SK-N-SH (cell line): ENCODE results near the gene DUS2. TPM values are rescaled to one million over a fixed set of nuclear protein-coding genes. Genes with fewer than 3 reads are reported as not detected.

Experiments used
- CTCF ChIA-PET: fragments of 300-600, 350-600 bp; formaldehyde crosslinking; extraction: SDS; loops from one replicate; lab custom pipeline; 2021; lab: Yijun Ruan, JAX
- POLR2A ChIA-PET: fragments of 350-600 bp; sonication (Branson Sonifier 250); formaldehyde crosslinking; extraction: SDS; loops from one replicate; lab custom pipeline; 2020; ENCODE audit warnings: antibody characterized with exemption, inconsistent platforms; lab: Yijun Ruan, JAX
- DNase-seq: peaks from one replicate; pipeline ENCODE4 v3.0.0; 2012
- H2AFZ ChIP-seq: fragments of 200-600 bp; sonication (generic); 2 replicates; pipeline ENCODE4 v1.8.1; 2016; ENCODE audit warnings: antibody characterized with exemption, mild to moderate bottlenecking, low read depth
- H3F3A ChIP-seq: fragments of 200-600 bp; sonication (generic); replicated peaks from 2 replicates; pipeline ENCODE3; 2016; ENCODE audit warnings: antibody characterized with exemption, mild to moderate bottlenecking; ENCODE audit not compliant: insufficient read depth
- H3K27ac ChIP-seq, 2 experiments: fragments of 200-500 bp in 1 of 2; fragments of 200-600 bp in 1 of 2; sonication (Bioruptor generic) in 1 of 2; sonication (generic), shearing (Covaris generic) in 1 of 2; 2 replicates each; pipeline versions ENCODE4 v1.5.1 to v1.6.1; 2014 to 2016; ENCODE audit warnings: low read depth in 2 of 2, inconsistent platforms in 1 of 2, low read length in 1 of 2, mild to moderate bottlenecking in 1 of 2, mixed read lengths in 1 of 2
- H3K27me3 ChIP-seq: fragments of 200-600 bp; sonication (generic), shearing (Covaris generic); 2 replicates; pipeline ENCODE4 v1.6.1; 2016; ENCODE audit warnings: mixed run types; ENCODE audit not compliant: insufficient read depth
- H3K36me3 ChIP-seq, 2 experiments: fragments of 200-500 bp in 1 of 2; fragments of 200-600 bp in 1 of 2; sonication (Bioruptor generic) in 1 of 2; sonication (generic) in 1 of 2; replicated peaks in 1 of 2; 2 replicates each; pipeline versions ENCODE3 to v1.5.1; 2014 to 2016; ENCODE audit warnings: low read length in 1 of 2, mild to moderate bottlenecking in 1 of 2; ENCODE audit not compliant: insufficient read depth in 2 of 2, control insufficient read depth in 1 of 2
- H3K4me1 ChIP-seq, 2 experiments: fragments of 200-500 bp in 1 of 2; fragments of 200-600 bp in 1 of 2; sonication (Bioruptor generic) in 1 of 2; sonication (generic), shearing (Covaris generic) in 1 of 2; 2 replicates each; pipeline versions ENCODE4 v1.5.1 to v1.6.1; 2014 to 2016; ENCODE audit warnings: low read depth in 1 of 2, low read length in 1 of 2, mixed run types in 1 of 2; ENCODE audit not compliant: insufficient read depth in 2 of 2, control insufficient read depth in 1 of 2
- H3K4me2 ChIP-seq: fragments of 200-600 bp; sonication (generic), shearing (Covaris generic); 2 replicates; pipeline ENCODE4 v1.6.1; 2017; ENCODE audit warnings: mixed run types
- H3K4me3 ChIP-seq, 2 experiments: fragments of 200-500 bp in 1 of 2; fragments of 200-600 bp in 1 of 2; sonication (Bioruptor generic) in 1 of 2; sonication (generic), shearing (Covaris generic) in 1 of 2; 2 replicates each; pipeline versions ENCODE4 v1.5.1 to v1.8.1; 2014 to 2016; ENCODE audit warnings: low read depth in 2 of 2, inconsistent platforms in 1 of 2, low read length in 1 of 2, mild to moderate bottlenecking in 1 of 2, mixed read lengths in 1 of 2, moderate library complexity in 1 of 2
- H3K79me2 ChIP-seq: fragments of 200-600 bp; sonication (generic); 2 replicates; pipeline ENCODE4 v1.8.1; 2017; ENCODE audit warnings: mild to moderate bottlenecking; ENCODE audit not compliant: insufficient read depth
- H3K9ac ChIP-seq: fragments of 200-600 bp; sonication (generic); 2 replicates; pipeline ENCODE4 v1.6.1; 2017; ENCODE audit warnings: mixed run types
- H3K9me2 ChIP-seq: fragments of 200-600 bp; sonication (generic); 2 replicates; pipeline ENCODE4 v1.6.1; 2017; ENCODE audit warnings: mixed run types
- H3K9me3 ChIP-seq: fragments of 200-600 bp; sonication (generic); 2 replicates; pipeline ENCODE4 v1.6.1; 2017; ENCODE audit warnings: mixed run types, mild to moderate bottlenecking, moderate library complexity
- H4K20me1 ChIP-seq: fragments of 200-600 bp; sonication (generic); 2 replicates; pipeline ENCODE4 v1.6.1; 2017; ENCODE audit warnings: mild to moderate bottlenecking, mixed run types; ENCODE audit not compliant: insufficient read depth
- POLR2AphosphoS5 ChIP-seq: IDR thresholded peaks from 2 replicates; pipeline ENCODE4 v1.6.1; 2012; ENCODE audit warnings: low read depth, low read length
- RXRA ChIP-seq: IDR thresholded peaks from 2 replicates; pipeline ENCODE4 v1.4.0; 2012; ENCODE audit warnings: low read depth, mild to moderate bottlenecking, borderline replicate concordance
- TCF12 ChIP-seq: IDR thresholded peaks from 2 replicates; pipeline ENCODE4 v1.4.0; 2012
- TEAD4 ChIP-seq: IDR thresholded peaks from 2 replicates; pipeline ENCODE4 v1.4.0; 2012; ENCODE audit warnings: mild to moderate bottlenecking, borderline replicate concordance; ENCODE audit not compliant: insufficient read depth
- WGBS: methylation state at CpG from one replicate; pipeline ENCODE4 v1.1.6; 2017; ENCODE audit warnings: low lambda C conversion rate; 5-methylcytosine and 5-hydroxymethylcytosine counted together
- polyA plus RNA-seq, 3 experiments: library from polyadenylated mRNA; depleted of rRNA; stranded (reverse); fragments of >200 nt; gene quantifications; 2 replicates each; pipeline ENCODE4 v1.2.3, GENCODE V29; 2012
- TF ChIP-seq, protein P1 (sequence below): IDR thresholded peaks from 2 replicates; pipeline ENCODE4 v1.4.0; 2012; ENCODE audit warnings: low read depth
- TF ChIP-seq, protein P2 (sequence below): fragments of 150-350 bp; IDR thresholded peaks from 2 replicates; pipeline ENCODE4 v1.6.1; 2016; ENCODE audit warnings: mild to moderate bottlenecking, low read depth, low read length
- TF ChIP-seq, protein P3 (sequence below): fragments of 200-600 bp; sonication (generic); IDR thresholded peaks from 2 replicates; pipeline ENCODE4 v1.6.1; 2017; ENCODE audit warnings: antibody characterized with exemption, mild to moderate bottlenecking, moderate library complexity

DUS2 gene
- polyA plus RNA-seq, 1 of the 3 experiments (the other 2 are of a cell fraction), result 16.1 TPM

DNA sequence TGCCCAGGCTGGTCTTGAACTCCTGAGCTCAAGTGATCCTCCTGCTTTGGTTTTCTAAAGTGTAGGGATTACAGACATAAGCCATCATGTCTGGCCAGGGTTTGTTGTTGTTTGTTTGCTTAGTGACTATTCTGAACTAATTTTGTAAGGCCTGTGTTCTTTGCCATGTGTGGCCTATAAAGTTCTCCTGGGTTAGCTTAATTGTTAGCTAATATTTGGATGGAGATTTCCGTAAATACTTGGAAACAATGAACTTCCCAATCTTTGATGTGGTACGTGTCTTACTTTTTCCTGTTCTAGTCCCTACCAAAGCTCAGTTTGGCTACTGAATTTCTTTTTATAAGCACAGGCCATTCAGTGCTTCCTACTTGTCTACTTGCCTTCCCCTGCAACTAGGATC lies 24.9 kb downstream of the DUS2 start (continued):
- TF ChIP-seq TEAD4, result no peak
- TF ChIP-seq, protein P1, sequence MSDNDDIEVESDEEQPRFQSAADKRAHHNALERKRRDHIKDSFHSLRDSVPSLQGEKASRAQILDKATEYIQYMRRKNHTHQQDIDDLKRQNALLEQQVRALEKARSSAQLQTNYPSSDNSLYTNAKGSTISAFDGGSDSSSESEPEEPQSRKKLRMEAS, result no peak
- TF ChIP-seq, all 33 proteins: peak for 0

DNA sequence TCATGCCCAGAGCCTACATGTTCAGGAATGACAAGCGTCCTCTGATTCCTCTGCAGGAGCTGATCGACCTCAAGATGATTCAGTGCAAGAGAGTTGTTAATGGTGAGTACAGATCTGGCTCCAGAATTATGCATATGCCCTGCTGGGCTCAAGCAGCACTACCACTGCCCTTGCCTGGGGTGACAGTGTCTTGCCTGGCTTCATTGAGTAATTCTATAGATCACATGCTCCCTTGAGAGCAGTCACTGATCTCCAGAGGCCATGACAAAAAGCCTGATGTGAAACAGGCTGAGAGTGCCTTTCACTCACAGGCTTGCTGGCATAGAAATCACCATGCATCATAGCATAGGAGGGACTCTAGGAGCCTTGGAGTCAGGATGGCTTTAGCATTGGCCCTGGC lies 26.4 kb downstream of the DUS2 start:
- Histone ChIP-seq H3K9me2 (no peaks in the 10 kb centered on the region), H3K27me3 (no peaks in the 10 kb centered on the region), H3K9me3 (no peaks in the 10 kb centered on the region), H3F3A (no peaks in the 10 kb centered on the region), H3K9ac (no peak overlapping the region), H3K4me1 (no peaks in the 10 kb centered on the region), H3K4me2 (no peak overlapping the region), H3K4me3 (no peak overlapping the region), H3K36me3 (peaks cover 7 to 14% of the 10 kb centered on the region in 2 experiments), H2AFZ (no peak overlapping the region), H4K20me1 (no peaks in the 10 kb centered on the region), H3K79me2 (no peaks in the 10 kb centered on the region), H3K27ac (no peak overlapping the region)
- ChIA-PET CTCF (interaction anchor here (0.8 to 3.8 kb wide), 4 partner anchors 8 to 27 kb away, joined by 3 to 12 read pairs (median 3); no protein-coding TSS in a partner anchor), POLR2A (no interaction called here)
- no peak for DNase-seq
- 83% methylated on average over 2 of the region's 2 CpGs for WGBS
- TF ChIP-seq, protein P2, sequence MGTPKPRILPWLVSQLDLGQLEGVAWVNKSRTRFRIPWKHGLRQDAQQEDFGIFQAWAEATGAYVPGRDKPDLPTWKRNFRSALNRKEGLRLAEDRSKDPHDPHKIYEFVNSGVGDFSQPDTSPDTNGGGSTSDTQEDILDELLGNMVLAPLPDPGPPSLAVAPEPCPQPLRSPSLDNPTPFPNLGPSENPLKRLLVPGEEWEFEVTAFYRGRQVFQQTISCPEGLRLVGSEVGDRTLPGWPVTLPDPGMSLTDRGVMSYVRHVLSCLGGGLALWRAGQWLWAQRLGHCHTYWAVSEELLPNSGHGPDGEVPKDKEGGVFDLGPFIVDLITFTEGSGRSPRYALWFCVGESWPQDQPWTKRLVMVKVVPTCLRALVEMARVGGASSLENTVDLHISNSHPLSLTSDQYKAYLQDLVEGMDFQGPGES, result no peak
- TF ChIP-seq POLR2AphosphoS5 (no peak), TEAD4 (no peak), RXRA (no peak)
- TF ChIP-seq, protein P3, sequence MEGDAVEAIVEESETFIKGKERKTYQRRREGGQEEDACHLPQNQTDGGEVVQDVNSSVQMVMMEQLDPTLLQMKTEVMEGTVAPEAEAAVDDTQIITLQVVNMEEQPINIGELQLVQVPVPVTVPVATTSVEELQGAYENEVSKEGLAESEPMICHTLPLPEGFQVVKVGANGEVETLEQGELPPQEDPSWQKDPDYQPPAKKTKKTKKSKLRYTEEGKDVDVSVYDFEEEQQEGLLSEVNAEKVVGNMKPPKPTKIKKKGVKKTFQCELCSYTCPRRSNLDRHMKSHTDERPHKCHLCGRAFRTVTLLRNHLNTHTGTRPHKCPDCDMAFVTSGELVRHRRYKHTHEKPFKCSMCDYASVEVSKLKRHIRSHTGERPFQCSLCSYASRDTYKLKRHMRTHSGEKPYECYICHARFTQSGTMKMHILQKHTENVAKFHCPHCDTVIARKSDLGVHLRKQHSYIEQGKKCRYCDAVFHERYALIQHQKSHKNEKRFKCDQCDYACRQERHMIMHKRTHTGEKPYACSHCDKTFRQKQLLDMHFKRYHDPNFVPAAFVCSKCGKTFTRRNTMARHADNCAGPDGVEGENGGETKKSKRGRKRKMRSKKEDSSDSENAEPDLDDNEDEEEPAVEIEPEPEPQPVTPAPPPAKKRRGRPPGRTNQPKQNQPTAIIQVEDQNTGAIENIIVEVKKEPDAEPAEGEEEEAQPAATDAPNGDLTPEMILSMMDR, result no peak

DNA sequence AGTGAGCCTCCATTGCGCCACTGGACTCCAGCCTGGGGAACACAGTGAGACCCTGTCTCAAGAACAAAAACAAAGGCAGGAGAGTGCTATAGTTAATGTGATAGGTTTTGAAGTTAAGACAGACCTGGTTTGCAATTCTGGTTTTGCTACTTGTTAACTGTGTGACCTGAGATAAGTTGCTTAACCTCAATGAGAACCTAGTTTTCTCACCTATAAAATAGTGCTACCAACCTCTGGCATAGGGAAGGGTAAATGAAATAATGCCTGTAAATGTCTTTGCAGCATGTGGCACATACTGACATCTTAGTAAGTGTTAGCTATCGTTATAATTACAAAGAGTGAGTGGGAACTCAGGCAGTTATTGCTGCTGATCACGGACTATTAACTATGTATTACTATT lies 32.3 kb downstream of the DUS2 start:
- POLR2A ChIA-PET, result no interaction called here
- TF ChIP-seq TCF12 (no peak), TEAD4 (no peak), RXRA (no peak)
- TF ChIP-seq, all 33 proteins: peak for 0
- CTCF ChIA-PET, result interaction anchor here (2.1 to 2.2 kb wide), 3 partner anchors 9 to 239 kb away, joined by 8 to 14 read pairs (median 10); no protein-coding TSS in a partner anchor
- H3F3A ChIP-seq, result no peaks in the 10 kb centered on the region
- no peaks in the 10 kb centered on the region for H3K9me2 ChIP-seq
- no peaks in the 10 kb centered on the region for H4K20me1 ChIP-seq
- DNase-seq, result no peak
- no peak overlapping the region for H3K4me2 ChIP-seq
- no peak overlapping the region for H3K9ac ChIP-seq
- H2AFZ ChIP-seq, result no peak overlapping the region
- no peaks in the 10 kb centered on the region for H3K4me1 ChIP-seq
- H3K36me3 ChIP-seq, result peaks cover 13 to 20% of the 10 kb centered on the region in 2 experiments
- no peaks in the 10 kb centered on the region for H3K9me3 ChIP-seq
- H3K27ac ChIP-seq, result no peak overlapping the region
- no peaks in the 10 kb centered on the region for H3K27me3 ChIP-seq
- H3K79me2 ChIP-seq, result no peaks in the 10 kb centered on the region
- WGBS, result 96% methylated on average over 3 of the region's 3 CpGs
- H3K4me3 ChIP-seq, result no peak overlapping the region
